ENCODE data around the gene SLC8A1. TPM values are rescaled to one million over a fixed set of nuclear protein-coding genes. Genes with fewer than 3 reads are reported as not detected.

The SLC8A1 gene
- total and polyA plus RNA-seq, 10 of the 15 experiments (the other 5 are each of a cell fraction or from before 2014, with no cell fraction given), result under 0.01 to 1.2 (median 0.01) TPM; not detected in 3

DNA sequence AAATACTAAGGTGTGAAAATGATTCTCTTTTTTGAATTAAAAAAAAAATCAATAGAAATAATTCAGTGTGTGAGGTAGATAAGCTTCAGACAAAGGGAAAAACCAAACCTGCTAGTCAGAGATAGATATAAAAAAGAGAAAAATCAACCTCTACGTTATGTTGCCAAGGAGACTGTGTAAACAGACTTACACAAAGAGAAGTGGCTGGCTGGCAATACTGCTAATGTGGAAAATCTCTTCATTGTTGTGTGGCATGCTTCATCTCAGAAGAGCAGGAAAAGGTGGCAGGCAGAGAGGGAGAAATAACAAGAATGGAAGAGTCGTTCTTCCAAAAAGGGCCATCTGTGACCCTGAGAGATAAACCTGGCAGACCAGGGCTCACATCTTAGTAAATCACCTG lies 200.8 kb downstream of the SLC8A1 start (continued):
- TF ChIP-seq, protein P1, sequence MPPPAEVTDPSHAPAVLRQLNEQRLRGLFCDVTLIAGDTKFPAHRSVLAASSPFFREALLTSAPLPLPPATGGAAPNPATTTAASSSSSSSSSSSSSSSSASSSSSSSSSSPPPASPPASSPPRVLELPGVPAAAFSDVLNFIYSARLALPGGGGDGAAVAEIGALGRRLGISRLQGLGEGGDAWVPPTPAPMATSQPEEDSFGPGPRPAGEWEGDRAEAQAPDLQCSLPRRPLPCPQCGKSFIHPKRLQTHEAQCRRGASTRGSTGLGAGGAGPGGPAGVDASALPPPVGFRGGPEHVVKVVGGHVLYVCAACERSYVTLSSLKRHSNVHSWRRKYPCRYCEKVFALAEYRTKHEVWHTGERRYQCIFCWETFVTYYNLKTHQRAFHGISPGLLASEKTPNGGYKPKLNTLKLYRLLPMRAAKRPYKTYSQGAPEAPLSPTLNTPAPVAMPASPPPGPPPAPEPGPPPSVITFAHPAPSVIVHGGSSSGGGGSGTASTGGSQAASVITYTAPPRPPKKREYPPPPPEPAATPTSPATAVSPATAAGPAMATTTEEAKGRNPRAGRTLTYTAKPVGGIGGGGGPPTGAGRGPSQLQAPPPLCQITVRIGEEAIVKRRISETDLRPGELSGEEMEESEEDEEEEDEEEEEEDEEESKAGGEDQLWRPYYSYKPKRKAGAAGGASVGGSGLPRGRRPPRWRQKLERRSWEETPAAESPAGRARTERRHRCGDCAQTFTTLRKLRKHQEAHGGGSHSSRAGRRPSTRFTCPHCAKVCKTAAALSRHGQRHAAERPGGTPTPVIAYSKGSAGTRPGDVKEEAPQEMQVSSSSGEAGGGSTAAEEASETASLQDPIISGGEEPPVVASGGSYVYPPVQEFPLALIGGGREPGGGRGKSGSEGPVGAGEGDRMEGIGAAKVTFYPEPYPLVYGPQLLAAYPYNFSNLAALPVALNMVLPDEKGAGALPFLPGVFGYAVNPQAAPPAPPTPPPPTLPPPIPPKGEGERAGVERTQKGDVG (CRISPR knock-in tag; IDR thresholded peaks at IDR 0.05), result no peak
- no peak for TF ChIP-seq RAD21 (IDR thresholded peaks at IDR 0.05; ENCODE audit: insufficient read depth, low read depth, low read length)
- TF ChIP-seq TCF3 (IDR thresholded peaks at IDR 0.05; ENCODE audit: borderline replicate concordance, insufficient read depth, low read depth, low read length), result no peak
- TF ChIP-seq CEBPZ (IDR thresholded peaks at IDR 0.05; ENCODE audit: low read depth, low read length), result no peak
- no peak for TF ChIP-seq ESRRA (IDR thresholded peaks at IDR 0.05; ENCODE audit: low read length)
- TF ChIP-seq TBL1XR1 (IDR thresholded peaks at IDR 0.05; ENCODE audit: low read depth, low read length), result no peak

Data from GM12878 (cell line).